ENCODE measurements around the gene PRRC2A.

PRRC2A gene

GRCh38 chr6:31676322-31676903 is 55.9 kb downstream of the PRRC2A start:
- no peak for DNase-seq

GRCh38 chr6:31676904-31677303 is 56.4 kb downstream of the PRRC2A start:
- DNase-seq = no peak

GRCh38 chr6:31677955-31678354 is 57.4 kb downstream of the PRRC2A start:
- DNase-seq = no peak

- peak; percentile 89 for DNase-seq
Observed at GRCh38 chr6:31680226-31681134, 60.0 kb downstream of the PRRC2A start, which contains the start of gene LY6G5C. LY6G5C (minus strand) TSS chr6:31681067; CDS start chr6:31680373, 694 bp downstream.

- peak; percentile 47 for DNase-seq
Observed at GRCh38 chr6:31681135-31681671, 60.7 kb downstream of the PRRC2A start.

- no peak for DNase-seq
Observed at GRCh38 chr6:31683591-31683990, 63.1 kb downstream of the PRRC2A start.

- DNase-seq = no peak
Observed at GRCh38 chr6:31686483-31686882, 66.0 kb downstream of the PRRC2A start.

- DNase-seq = no peak
Observed at GRCh38 chr6:31687321-31687720, 66.8 kb downstream of the PRRC2A start.
